ENCODE data around the gene CCDC157. TPM values are rescaled to one million over a fixed set of nuclear protein-coding genes. Genes with fewer than 3 reads are reported as not detected.

The CCDC157 gene
- total and polyA plus RNA-seq, 10 of the 15 experiments (the other 5 are each of a cell fraction or from before 2014, with no cell fraction given), result 0.10 to 2.8 (median 1.2) TPM

DNA sequence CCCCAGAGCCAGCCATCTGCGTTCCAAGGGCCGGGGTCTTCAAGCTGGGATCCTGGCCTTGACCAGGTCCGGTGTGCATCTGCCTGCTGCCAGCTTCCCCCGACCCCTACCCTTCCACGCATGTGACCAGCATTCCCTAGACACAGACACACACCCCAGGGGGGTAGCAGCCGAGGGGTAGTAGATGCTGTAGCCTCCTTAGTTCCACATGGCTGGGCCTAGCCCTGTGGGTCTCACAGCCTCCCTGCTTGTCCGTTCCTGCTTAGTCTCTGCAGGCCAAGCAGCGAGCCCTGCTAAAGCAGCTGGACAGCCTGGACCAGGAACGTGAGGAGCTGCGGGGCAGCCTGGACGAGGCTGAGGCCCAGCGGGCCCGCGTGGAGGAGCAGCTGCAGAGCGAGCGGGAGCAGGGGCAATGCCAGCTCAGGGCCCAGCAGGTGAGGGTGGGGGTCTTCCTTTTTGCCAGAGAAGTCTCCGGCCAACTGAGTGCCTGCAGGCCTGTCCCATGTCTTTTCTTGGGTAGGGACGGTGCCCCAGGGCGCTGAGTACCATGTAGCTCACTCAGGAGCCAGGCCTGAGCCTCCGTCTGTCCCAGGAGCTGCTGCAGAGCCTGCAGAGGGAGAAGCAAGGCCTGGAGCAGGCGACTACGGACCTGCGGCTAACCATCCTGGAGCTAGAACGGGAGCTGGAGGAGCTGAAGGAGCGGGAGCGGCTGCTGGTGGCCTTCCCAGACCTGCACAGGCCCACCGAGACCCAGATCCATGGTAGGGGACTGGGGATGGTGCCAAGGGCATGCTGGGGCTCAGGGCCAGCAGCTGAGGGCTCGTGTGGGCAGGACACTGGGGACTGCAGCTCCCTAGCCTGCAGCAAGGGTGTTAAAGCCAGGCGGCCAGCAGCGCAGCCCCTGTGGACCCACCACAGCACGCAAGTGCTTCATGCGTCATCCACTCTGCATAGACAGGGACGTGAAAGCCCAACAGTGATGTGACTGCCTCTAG lies 16.8 kb downstream of the CCDC157 start (continued):
- TF ChIP-seq, protein P1, sequence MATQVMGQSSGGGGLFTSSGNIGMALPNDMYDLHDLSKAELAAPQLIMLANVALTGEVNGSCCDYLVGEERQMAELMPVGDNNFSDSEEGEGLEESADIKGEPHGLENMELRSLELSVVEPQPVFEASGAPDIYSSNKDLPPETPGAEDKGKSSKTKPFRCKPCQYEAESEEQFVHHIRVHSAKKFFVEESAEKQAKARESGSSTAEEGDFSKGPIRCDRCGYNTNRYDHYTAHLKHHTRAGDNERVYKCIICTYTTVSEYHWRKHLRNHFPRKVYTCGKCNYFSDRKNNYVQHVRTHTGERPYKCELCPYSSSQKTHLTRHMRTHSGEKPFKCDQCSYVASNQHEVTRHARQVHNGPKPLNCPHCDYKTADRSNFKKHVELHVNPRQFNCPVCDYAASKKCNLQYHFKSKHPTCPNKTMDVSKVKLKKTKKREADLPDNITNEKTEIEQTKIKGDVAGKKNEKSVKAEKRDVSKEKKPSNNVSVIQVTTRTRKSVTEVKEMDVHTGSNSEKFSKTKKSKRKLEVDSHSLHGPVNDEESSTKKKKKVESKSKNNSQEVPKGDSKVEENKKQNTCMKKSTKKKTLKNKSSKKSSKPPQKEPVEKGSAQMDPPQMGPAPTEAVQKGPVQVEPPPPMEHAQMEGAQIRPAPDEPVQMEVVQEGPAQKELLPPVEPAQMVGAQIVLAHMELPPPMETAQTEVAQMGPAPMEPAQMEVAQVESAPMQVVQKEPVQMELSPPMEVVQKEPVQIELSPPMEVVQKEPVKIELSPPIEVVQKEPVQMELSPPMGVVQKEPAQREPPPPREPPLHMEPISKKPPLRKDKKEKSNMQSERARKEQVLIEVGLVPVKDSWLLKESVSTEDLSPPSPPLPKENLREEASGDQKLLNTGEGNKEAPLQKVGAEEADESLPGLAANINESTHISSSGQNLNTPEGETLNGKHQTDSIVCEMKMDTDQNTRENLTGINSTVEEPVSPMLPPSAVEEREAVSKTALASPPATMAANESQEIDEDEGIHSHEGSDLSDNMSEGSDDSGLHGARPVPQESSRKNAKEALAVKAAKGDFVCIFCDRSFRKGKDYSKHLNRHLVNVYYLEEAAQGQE (IDR thresholded peaks at IDR 0.05; ENCODE audit: low read depth, low read length), result no peak
- TF ChIP-seq, protein P2, sequence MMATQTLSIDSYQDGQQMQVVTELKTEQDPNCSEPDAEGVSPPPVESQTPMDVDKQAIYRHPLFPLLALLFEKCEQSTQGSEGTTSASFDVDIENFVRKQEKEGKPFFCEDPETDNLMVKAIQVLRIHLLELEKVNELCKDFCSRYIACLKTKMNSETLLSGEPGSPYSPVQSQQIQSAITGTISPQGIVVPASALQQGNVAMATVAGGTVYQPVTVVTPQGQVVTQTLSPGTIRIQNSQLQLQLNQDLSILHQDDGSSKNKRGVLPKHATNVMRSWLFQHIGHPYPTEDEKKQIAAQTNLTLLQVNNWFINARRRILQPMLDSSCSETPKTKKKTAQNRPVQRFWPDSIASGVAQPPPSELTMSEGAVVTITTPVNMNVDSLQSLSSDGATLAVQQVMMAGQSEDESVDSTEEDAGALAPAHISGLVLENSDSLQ (IDR thresholded peaks at IDR 0.05), result no peak
- TF ChIP-seq RB1 (IDR thresholded peaks at IDR 0.05; ENCODE audit: borderline replicate concordance) (no peak), HDAC2 (IDR thresholded peaks at IDR 0.05) (no peak), RFX5 (IDR thresholded peaks at IDR 0.05; ENCODE audit: low read depth, low read length) (no peak), SMC3 (IDR thresholded peaks at IDR 0.05; ENCODE audit: borderline replicate concordance, low read length) (no peak), FOXK2 (IDR thresholded peaks at IDR 0.05) (no peak)
